Smooth muscle cell (in vitro differentiated cells): ENCODE data around the gene PLEKHN1. TPM values are rescaled to one million over a fixed set of nuclear protein-coding genes. Genes with fewer than 3 reads are reported as not detected.

Source experiments
- DNase-seq: peaks from one replicate; lab custom pipeline; 2025; ENCODE audit not compliant: unreplicated experiment; lab: John Stamatoyannopoulos, UW
- H2AFZ ChIP-seq: fragments of 200-600 bp; sonication (generic); 2 replicates; pipeline ENCODE4 v1.6.0; 2016; ENCODE audit warnings: antibody characterized with exemption, low read depth, mild to moderate bottlenecking
- H3F3A ChIP-seq: fragments of 200-600 bp; sonication (generic); 2 replicates; pipeline ENCODE4 v1.6.0; 2017; ENCODE audit warnings: antibody characterized with exemption, low read depth
- H3K27ac ChIP-seq: fragments of 200-600 bp; sonication (generic); 2 replicates; pipeline ENCODE4 v1.5.1; 2016; ENCODE audit warnings: low read depth, mild to moderate bottlenecking
- H3K27me3 ChIP-seq: fragments of 200-600 bp; sonication (generic); 2 replicates; pipeline ENCODE4 v1.6.1; 2016; ENCODE audit warnings: low read depth, mild to moderate bottlenecking
- H3K36me3 ChIP-seq: fragments of 200-600 bp; sonication (generic); 2 replicates; pipeline ENCODE4 v1.5.1; 2016; ENCODE audit warnings: low read depth
- H3K4me1 ChIP-seq: fragments of 200-600 bp; sonication (generic); 2 replicates; pipeline ENCODE4 v1.5.1; 2016; ENCODE audit warnings: low read depth
- H3K4me2 ChIP-seq: fragments of 200-600 bp; sonication (generic); 2 replicates; pipeline ENCODE4 v1.6.0; 2016; ENCODE audit warnings: mild to moderate bottlenecking
- H3K4me3 ChIP-seq: fragments of 200-600 bp; sonication (generic); 2 replicates; pipeline ENCODE4 v1.5.1; 2016; ENCODE audit warnings: mild to moderate bottlenecking
- H3K79me2 ChIP-seq: fragments of 200-600 bp; sonication (generic); 2 replicates; pipeline ENCODE4 v1.6.0; 2016; ENCODE audit warnings: low read depth, mild to moderate bottlenecking
- H3K9ac ChIP-seq: fragments of 200-600 bp; sonication (generic); 2 replicates; pipeline ENCODE4 v1.6.0; 2016; ENCODE audit warnings: low read depth
- H3K9me3 ChIP-seq: fragments of 200-600 bp; sonication (generic); replicated peaks from 2 replicates; pipeline ENCODE4 v1.5.1; 2016; ENCODE audit warnings: low read depth
- H4K20me1 ChIP-seq: fragments of 200-600 bp; sonication (generic); 2 replicates; pipeline ENCODE4 v1.6.0; 2016; ENCODE audit warnings: low read depth
- WGBS: methylation state at CpG from one replicate; pipeline ENCODE4 v1.1.7; 2016; ENCODE audit warnings: low lambda C conversion rate; 5-methylcytosine and 5-hydroxymethylcytosine counted together
- polyA plus RNA-seq: library from polyadenylated mRNA; unstranded; fragments of >200 nt; fragmentation: Nextera tagmentation; extraction: Ambion mirVana; gene quantifications from 2 replicates; pipeline ENCODE4 v1.2.1, GENCODE V29; 2016
- total RNA-seq: library from RNA; depleted of rRNA; stranded (reverse); fragments of >200 nt; gene quantifications from 2 replicates; pipeline ENCODE4 v1.2.3, GENCODE V29; 2014
- TF ChIP-seq, protein P1 (sequence below): fragments of 200-600 bp; sonication (generic); IDR thresholded peaks from 2 replicates; pipeline ENCODE4 v1.5.1; 2017; ENCODE audit warnings: borderline replicate concordance, mild to moderate bottlenecking, antibody characterized with exemption; ENCODE audit not compliant: insufficient read depth, poor library complexity, severe bottlenecking

The PLEKHN1 gene
- total and polyA plus RNA-seq, 2 experiments from 2014 or later: 2.6 to 5.2 TPM

DNA sequence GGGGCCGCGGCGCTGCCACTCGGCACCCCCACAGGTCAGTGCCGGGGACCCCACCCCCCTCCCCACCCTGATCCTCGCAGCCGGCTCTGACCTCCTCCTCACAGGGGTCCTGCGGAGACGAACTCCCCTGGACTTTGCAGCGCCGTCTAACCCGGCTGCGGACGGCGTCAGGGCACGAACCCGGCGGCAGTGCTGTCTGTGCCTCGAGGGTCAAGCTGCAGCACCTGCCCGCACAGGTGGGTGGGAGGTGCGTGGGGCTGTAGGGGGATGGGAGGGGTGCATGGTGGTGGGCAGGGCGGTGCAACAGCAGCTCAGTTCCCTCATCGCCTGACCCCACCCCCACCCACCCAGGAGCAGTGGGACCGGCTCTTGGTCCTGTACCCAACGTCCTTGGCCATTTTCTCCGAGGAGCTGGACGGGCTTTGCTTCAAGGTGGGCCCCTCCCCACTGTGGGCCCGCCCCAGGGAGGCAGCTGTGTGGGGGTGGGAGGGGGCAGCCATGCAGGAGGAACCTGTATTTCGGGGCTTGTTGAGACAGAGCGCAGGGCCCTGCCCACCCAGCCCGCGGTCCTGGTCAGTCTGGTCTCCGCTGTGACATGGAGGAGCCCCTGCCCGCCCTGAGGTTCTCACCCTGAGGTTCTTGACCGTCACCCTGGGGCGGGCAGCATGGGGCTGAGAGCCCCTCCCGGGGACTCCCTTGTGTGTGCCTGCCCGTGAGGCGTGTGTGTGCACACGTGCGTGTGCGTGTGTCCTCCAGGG is 4.9 kb downstream of the PLEKHN1 start:
- H3K4me3 ChIP-seq: no peak overlapping the region
- WGBS: 90% methylated on average over 14 of the region's 42 CpGs
- peaks cover 9% of the 10 kb centered on the region for H3K27me3 ChIP-seq

GRCh38 chr1:971751-972506 is 5.6 kb downstream of the PLEKHN1 start:
- H3K27ac ChIP-seq: no peak overlapping the region
- H3K9me3 ChIP-seq: no peaks in the 10 kb centered on the region
- no peak overlapping the region for H3K9ac ChIP-seq
- H2AFZ ChIP-seq: no peak overlapping the region
- 92% methylated on average over 32 of the region's 34 CpGs for WGBS
- no peaks in the 10 kb centered on the region for H3K4me1 ChIP-seq
- no peak for DNase-seq
- no peaks in the 10 kb centered on the region for H4K20me1 ChIP-seq
- no peaks in the 10 kb centered on the region for H3K36me3 ChIP-seq
- H3K4me2 ChIP-seq: no peak overlapping the region
- H3K4me3 ChIP-seq: no peak overlapping the region
- TF ChIP-seq, protein P1, sequence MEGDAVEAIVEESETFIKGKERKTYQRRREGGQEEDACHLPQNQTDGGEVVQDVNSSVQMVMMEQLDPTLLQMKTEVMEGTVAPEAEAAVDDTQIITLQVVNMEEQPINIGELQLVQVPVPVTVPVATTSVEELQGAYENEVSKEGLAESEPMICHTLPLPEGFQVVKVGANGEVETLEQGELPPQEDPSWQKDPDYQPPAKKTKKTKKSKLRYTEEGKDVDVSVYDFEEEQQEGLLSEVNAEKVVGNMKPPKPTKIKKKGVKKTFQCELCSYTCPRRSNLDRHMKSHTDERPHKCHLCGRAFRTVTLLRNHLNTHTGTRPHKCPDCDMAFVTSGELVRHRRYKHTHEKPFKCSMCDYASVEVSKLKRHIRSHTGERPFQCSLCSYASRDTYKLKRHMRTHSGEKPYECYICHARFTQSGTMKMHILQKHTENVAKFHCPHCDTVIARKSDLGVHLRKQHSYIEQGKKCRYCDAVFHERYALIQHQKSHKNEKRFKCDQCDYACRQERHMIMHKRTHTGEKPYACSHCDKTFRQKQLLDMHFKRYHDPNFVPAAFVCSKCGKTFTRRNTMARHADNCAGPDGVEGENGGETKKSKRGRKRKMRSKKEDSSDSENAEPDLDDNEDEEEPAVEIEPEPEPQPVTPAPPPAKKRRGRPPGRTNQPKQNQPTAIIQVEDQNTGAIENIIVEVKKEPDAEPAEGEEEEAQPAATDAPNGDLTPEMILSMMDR: no peak
- peaks cover 9% of the 10 kb centered on the region for H3K27me3 ChIP-seq
- no peaks in the 10 kb centered on the region for H3F3A ChIP-seq
- no peaks in the 10 kb centered on the region for H3K79me2 ChIP-seq

More for the DNA sequence above, 4.9 kb downstream of the PLEKHN1 start:
- Histone ChIP-seq H3K9ac (no peak overlapping the region), H4K20me1 (no peaks in the 10 kb centered on the region), H3K79me2 (no peaks in the 10 kb centered on the region), H3K27ac (no peak overlapping the region), H3K4me2 (no peak overlapping the region), H3K4me1 (peaks cover 4% of the 10 kb centered on the region), H3K36me3 (no peaks in the 10 kb centered on the region), H2AFZ (no peak overlapping the region), H3K9me3 (no peaks in the 10 kb centered on the region), H3F3A (no peaks in the 10 kb centered on the region)
- TF ChIP-seq, protein P1: no peak
- DNase-seq: no peak

DNA sequence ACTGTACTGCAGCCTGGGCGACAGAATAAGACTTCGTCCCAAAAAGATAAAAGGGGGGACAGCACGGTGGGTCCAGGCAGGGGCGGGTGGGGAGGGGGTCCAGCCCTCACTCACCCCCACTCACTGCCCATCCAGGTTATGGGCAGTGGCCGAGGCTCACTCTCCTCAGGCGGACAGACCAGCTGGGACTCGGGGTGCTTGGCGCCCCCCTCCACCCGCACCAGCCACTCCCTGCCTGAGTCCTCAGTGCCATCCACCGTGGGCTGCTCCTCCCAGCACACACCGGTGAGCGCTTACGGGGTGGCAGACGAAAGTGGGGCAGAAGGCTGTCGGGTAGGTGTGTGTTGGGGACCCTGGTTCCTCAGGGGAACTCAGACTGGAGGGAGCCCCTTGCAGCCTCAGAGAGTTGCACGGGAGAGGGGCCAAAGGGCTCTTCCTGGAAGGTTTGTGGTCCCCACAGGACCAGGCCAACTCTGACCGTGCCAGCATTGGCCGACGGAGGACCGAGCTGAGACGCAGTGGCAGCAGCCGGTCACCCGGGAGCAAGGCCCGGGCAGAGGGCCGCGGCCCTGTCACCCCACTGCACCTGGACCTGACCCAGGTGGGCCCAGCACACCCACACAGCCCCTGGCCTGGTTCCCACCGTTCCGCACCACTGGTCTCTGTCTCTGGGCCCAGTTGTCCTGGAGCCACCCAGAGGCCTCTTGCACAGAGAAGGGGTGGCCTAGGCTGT is 6.6 kb downstream of the PLEKHN1 start:
- no peak overlapping the region for H3K27ac ChIP-seq
- DNase-seq: no peak
- no peak overlapping the region for H2AFZ ChIP-seq
- H3K9ac ChIP-seq: no peak overlapping the region
- H3K9me3 ChIP-seq: no peaks in the 10 kb centered on the region
- WGBS: 93% methylated on average over 24 of the region's 28 CpGs
- no peaks in the 10 kb centered on the region for H3K79me2 ChIP-seq
- no peak overlapping the region for H3K4me2 ChIP-seq
- H4K20me1 ChIP-seq: no peaks in the 10 kb centered on the region
- TF ChIP-seq, protein P1: no peak
- peaks cover 9% of the 10 kb centered on the region for H3K27me3 ChIP-seq
- no peaks in the 10 kb centered on the region for H3K4me1 ChIP-seq
- H3K36me3 ChIP-seq: no peaks in the 10 kb centered on the region
- no peaks in the 10 kb centered on the region for H3F3A ChIP-seq
- H3K4me3 ChIP-seq: no peak overlapping the region
